GM21717 (cell line): ENCODE results near the gene SPOCK1.

Source experiments
- ATAC-seq: cut with Tn5 transposase; IDR thresholded peaks from one replicate; pipeline ENCODE4 v1.9.1; 2021; ENCODE audit warnings: mild to moderate bottlenecking, moderate library complexity; ENCODE audit not compliant: unreplicated experiment

Gene SPOCK1

DNA sequence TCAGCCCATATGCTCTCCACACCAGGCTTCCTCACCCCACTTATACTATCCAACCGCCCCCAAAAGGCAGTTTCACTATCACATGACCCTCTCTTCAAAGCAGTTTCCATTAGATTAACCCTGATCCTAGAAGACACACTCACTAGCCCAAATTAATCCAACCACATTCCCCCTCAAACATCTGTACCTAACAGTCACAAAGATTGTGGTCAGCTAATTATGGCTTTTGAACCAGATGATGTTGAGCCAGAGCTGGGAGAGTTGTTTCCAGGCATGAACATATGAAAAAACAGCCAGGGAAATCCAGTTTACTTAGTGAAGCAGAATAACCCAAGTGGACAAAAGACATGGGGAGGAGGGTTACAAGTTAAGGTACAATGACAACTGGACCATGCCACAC lies 131.2 kb downstream of the SPOCK1 start:
- ATAC-seq = no peak

GRCh38 chr5:137366526-137366925 lies 132.6 kb downstream of the SPOCK1 start:
- no peak for ATAC-seq

- no peak for ATAC-seq
Observed at GRCh38 chr5:137365126-137365865, 133.8 kb downstream of the SPOCK1 start.

GRCh38 chr5:137361280-137361679 lies 137.8 kb downstream of the SPOCK1 start:
- ATAC-seq = no peak

GRCh38 chr5:137360607-137361006 lies 138.5 kb downstream of the SPOCK1 start:
- no peak for ATAC-seq

- ATAC-seq = no peak
Observed at GRCh38 chr5:137359941-137360340, 139.2 kb downstream of the SPOCK1 start.

DNA sequence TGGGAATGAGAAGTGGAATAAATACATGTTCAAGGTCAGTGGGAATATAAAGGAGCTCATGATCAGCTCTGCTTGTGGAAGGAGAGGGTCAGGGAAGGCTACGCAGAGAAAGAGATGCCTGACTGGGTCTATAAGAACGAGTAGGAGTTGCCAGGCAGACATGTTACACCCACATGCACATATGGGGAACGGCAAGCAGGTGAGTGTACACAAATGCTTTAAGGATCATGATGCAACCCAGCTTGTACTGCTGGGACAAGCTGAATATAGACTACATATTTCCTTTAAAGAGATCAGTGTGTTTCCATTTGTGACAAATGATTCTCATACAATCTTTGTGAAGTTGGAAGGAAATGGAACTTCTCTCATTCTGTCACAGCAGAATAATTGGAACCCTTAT lies 141.7 kb downstream of the SPOCK1 start:
- ATAC-seq = no peak

- no peak for ATAC-seq
Observed at GRCh38 chr5:137356127-137356526, 143.0 kb downstream of the SPOCK1 start.

- no peak for ATAC-seq
Observed at GRCh38 chr5:137355708-137356107, 143.4 kb downstream of the SPOCK1 start.

GRCh38 chr5:137352095-137352494 lies 147.0 kb downstream of the SPOCK1 start:
- no peak for ATAC-seq

GRCh38 chr5:137350791-137351190 lies 148.3 kb downstream of the SPOCK1 start:
- no peak for ATAC-seq

DNA sequence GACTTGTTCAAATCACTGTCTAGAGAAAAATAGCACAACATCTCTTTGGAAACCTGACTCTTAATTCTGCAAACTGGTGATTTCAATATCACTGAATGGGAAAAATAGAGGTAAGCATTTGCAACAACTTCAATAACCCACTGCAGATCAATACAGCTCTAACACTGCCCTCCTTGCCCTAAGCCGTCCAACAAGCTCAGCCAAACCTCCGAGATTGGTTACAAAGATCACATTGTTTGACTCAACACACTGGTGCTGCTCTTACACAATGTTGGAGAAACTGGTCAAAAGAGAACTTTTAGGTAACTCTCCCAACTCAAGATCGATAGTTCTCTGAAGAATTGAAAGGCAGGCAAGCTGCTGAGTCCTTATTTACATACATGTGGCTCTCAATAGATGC lies 150.4 kb downstream of the SPOCK1 start:
- no peak for ATAC-seq

DNA sequence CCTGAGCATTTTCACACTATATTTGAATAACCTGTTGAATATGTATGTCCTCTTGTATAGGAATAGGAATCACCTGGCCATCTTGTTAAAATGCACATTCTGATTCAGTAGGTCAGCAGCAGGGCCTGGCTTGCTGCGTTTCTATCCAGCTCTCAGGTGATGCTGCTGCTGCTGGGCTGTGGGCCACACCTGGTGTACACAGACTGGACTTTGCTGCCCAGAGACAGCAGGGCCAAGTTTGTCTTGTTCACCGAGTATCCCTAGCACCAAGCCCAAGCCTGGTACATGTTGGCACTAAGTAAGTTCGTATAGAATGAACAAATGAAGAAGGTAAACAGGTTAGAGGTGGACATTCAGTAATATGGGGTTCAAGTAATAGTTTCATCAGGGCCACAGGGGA lies 151.3 kb downstream of the SPOCK1 start:
- no peak for ATAC-seq

- no peak for ATAC-seq
Observed at GRCh38 chr5:137346281-137346680, 152.8 kb downstream of the SPOCK1 start.

- no peak for ATAC-seq
Observed at GRCh38 chr5:137345396-137345795, 153.7 kb downstream of the SPOCK1 start.

- no peak for ATAC-seq
Observed at GRCh38 chr5:137344723-137345322, 154.3 kb downstream of the SPOCK1 start.

- no peak for ATAC-seq
Observed at GRCh38 chr5:137344021-137344420, 155.1 kb downstream of the SPOCK1 start.

DNA sequence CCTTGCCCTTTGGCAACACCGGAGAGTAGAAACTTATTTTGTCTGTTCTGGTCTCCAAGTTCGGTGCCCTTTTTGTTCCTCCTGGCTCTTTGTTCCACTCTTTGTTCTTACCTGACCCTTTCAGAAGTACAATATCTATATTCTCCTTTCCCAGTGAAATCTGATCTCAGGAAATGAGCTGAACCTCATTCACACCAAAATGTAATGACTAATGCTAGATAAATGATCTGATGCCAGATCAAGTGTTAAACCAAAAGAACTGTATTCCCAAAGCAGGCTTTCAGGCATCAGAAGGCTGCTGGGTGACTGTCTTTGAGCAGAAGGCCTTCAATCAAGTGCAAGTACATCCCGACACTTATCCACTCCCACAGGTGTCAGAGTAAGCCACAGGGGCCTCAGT lies 156.4 kb downstream of the SPOCK1 start:
- ATAC-seq = no peak

DNA sequence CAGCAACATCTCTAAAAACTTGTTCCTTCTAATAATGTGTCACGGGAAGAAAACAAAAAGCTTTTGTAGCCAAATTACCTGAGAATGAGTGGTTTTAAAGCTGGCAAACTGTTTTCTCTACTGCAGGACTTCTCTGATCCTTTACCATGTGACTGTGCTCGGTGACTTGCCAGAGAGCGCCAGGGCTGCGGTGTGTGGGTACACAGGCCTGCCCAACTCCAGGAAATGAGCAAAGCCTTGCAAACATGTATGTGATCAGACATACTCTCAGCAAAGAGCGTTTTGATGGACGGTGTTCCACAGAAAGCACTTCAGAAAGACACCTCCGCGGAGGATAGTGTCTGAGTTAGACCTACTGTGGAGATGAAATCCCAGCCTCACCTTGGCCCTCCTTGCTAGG lies 157.3 kb downstream of the SPOCK1 start:
- ATAC-seq = no peak

DNA sequence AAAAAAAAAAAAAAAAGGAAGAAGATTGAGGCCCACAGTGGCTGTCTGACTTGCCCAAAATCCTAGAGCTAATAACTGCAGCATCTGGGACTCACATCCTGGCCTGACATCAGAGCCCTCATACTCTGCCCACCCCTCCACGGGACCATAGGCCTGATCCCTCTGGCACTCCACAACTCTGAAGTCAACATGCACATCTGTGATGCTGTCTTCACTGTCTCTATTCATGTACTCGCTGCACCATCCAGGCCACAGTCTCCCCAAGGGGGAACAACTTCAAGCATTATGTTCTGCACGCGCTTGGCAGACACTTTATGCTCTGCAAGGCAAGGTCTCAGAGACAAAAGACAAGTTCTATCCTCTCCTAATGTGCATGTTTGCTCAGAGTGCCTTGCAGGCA lies 158.2 kb downstream of the SPOCK1 start:
- no peak for ATAC-seq

- ATAC-seq = no peak
Observed at GRCh38 chr5:137336565-137337120, 162.5 kb downstream of the SPOCK1 start.

DNA sequence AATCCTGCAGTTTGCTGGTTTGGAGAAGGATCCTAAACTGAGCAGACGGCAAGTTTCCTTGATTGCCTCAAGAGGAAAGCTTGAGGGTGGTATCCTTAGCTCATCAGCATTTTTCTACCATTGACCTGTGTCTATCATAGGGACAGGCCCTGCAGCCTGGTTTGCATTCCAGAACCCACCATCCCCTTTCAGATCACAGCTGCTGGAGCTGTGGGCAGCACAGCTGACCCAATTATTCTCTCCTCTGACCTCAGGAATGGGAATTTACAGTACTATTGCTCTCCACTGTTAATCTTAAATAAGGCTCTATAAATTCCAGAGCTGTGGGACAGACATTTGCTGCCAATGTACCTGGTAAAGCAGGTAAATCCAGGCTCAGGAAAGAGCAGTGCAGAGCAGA lies 163.0 kb downstream of the SPOCK1 start:
- ATAC-seq = no peak
